Mesendoderm (in vitro differentiated cells): ENCODE measurements around the gene ELOB.

Experiments
- DNase-seq: peaks from one replicate; pipeline ENCODE4 v3.0.0; 2013
- H2AK5ac ChIP-seq: 2 replicates; pipeline ENCODE4 v1.6.1; 2013; ENCODE audit warnings: low read length, inconsistent platforms
- H2BK120ac ChIP-seq: 2 replicates; pipeline ENCODE4 v1.6.1; 2013; ENCODE audit warnings: low read depth, mild to moderate bottlenecking, low read length, moderate library complexity, mixed read lengths
- H2BK15ac ChIP-seq: replicated peaks from 2 replicates; pipeline ENCODE4 v1.6.1; 2013; ENCODE audit warnings: low read depth, mild to moderate bottlenecking, moderate library complexity
- H2BK5ac ChIP-seq: 2 replicates; pipeline ENCODE4 v1.6.1; 2013; ENCODE audit warnings: low read length, inconsistent platforms
- H3K18ac ChIP-seq: 2 replicates; pipeline ENCODE4 v1.6.1; 2013; ENCODE audit warnings: mild to moderate bottlenecking, low read length, mixed read lengths
- H3K23ac ChIP-seq: one replicate; pipeline ENCODE4 v1.6.1; 2013; ENCODE audit warnings: low read length
- H3K27ac ChIP-seq: 2 replicates; pipeline ENCODE4 v1.5.1; 2013; ENCODE audit warnings: low read depth, mild to moderate bottlenecking, inconsistent platforms, low read length, moderate library complexity
- H3K27me3 ChIP-seq: 2 replicates; pipeline ENCODE4 v1.6.1; 2013; ENCODE audit warnings: low read length, control low read depth, mild to moderate bottlenecking, inconsistent platforms; ENCODE audit not compliant: insufficient read depth, poor library complexity
- H3K36me3 ChIP-seq: 2 replicates; pipeline ENCODE4 v1.6.1; 2013; ENCODE audit warnings: low read length, inconsistent platforms; ENCODE audit not compliant: control insufficient read depth, insufficient read depth
- H3K4ac ChIP-seq: one replicate; pipeline ENCODE4 v1.6.1; 2013; ENCODE audit warnings: low read depth, mild to moderate bottlenecking, low read length, moderate library complexity
- H3K4me1 ChIP-seq: 2 replicates; pipeline ENCODE4 v1.6.1; 2013; ENCODE audit warnings: low read depth, low read length, inconsistent platforms; ENCODE audit not compliant: control insufficient read depth
- H3K4me2 ChIP-seq: 2 replicates; pipeline ENCODE4 v1.6.1; 2013; ENCODE audit warnings: low read length
- H3K4me3 ChIP-seq: 2 replicates; pipeline ENCODE4 v1.5.1; 2013; ENCODE audit warnings: mild to moderate bottlenecking, low read length
- H3K56ac ChIP-seq: one replicate; pipeline ENCODE4 v1.6.1; 2013; ENCODE audit warnings: low read length
- H3K79me1 ChIP-seq: 2 replicates; pipeline ENCODE4 v1.6.1; 2013; ENCODE audit warnings: low read length, inconsistent platforms
- H3K79me2 ChIP-seq: 2 replicates; pipeline ENCODE4 v1.6.1; 2013; ENCODE audit warnings: mild to moderate bottlenecking, low read length; ENCODE audit not compliant: control insufficient read depth, insufficient read depth
- H3K9ac ChIP-seq: 2 replicates; pipeline ENCODE4 v1.6.1; 2013; ENCODE audit warnings: low read length, inconsistent platforms
- H4K5ac ChIP-seq: one replicate; pipeline ENCODE4 v1.6.1; 2013; ENCODE audit warnings: low read length
- H4K8ac ChIP-seq: one replicate; pipeline ENCODE4 v1.6.1; 2013; ENCODE audit warnings: low read depth, mild to moderate bottlenecking, control low read depth, low read length, moderate library complexity
- WGBS: extraction: QIAGEN DNeasy Blood & Tissue Kit; methylation state at CpG from one replicate; pipeline ENCODE4 v1.1.7; 2013; ENCODE audit warnings: low lambda C conversion rate, missing lambda C conversion rate; ENCODE audit not compliant: insufficient coverage; ENCODE audit errors: extremely low coverage; 5-methylcytosine and 5-hydroxymethylcytosine counted together

Gene ELOB

GRCh38 chr16:2818272-2818876 lies 41.3 kb upstream of the ELOB start:
- Histone ChIP-seq H2BK120ac (no peak overlapping the region), H3K56ac (no peak overlapping the region), H3K23ac (no peak overlapping the region), H2AK5ac (no peak overlapping the region), H3K4me1 (no peaks in the 10 kb centered on the region), H2BK15ac (no peak overlapping the region), H2BK5ac (no peak overlapping the region), H3K4ac (no peak overlapping the region), H3K18ac (no peak overlapping the region), H3K79me1 (no peaks in the 10 kb centered on the region), H3K36me3 (no peaks in the 10 kb centered on the region), H4K8ac (no peak overlapping the region), H3K27ac (no peak overlapping the region), H3K79me2 (no peaks in the 10 kb centered on the region), H3K9ac (no peak overlapping the region), H3K4me2 (no peak overlapping the region), H3K27me3 (no peaks in the 10 kb centered on the region), H4K5ac (no peak overlapping the region), H3K4me3 (no peak overlapping the region)
- no CpG with 5 or more reads among the region's 10 CpGs for WGBS
- DNase-seq, result no peak

GRCh38 chr16:2817340-2818271 lies 40.5 kb upstream of the ELOB start:
- no peaks in the 10 kb centered on the region for H3K27me3 ChIP-seq
- no peak overlapping the region for H2BK5ac ChIP-seq
- H2BK120ac ChIP-seq, result no peak overlapping the region
- no peak for DNase-seq
- no peak overlapping the region for H2AK5ac ChIP-seq
- no peak overlapping the region for H3K23ac ChIP-seq
- no peak overlapping the region for H3K27ac ChIP-seq
- H3K4ac ChIP-seq, result no peak overlapping the region
- no peaks in the 10 kb centered on the region for H3K4me1 ChIP-seq
- no peaks in the 10 kb centered on the region for H3K79me1 ChIP-seq
- H3K18ac ChIP-seq, result no peak overlapping the region
- H4K5ac ChIP-seq, result no peak overlapping the region
- no peaks in the 10 kb centered on the region for H3K36me3 ChIP-seq
- H3K9ac ChIP-seq, result no peak overlapping the region
- H3K4me2 ChIP-seq, result no peak overlapping the region
- no peak overlapping the region for H4K8ac ChIP-seq
- WGBS, result no CpG with 5 or more reads among the region's 68 CpGs
- H3K79me2 ChIP-seq, result no peaks in the 10 kb centered on the region
- no peak overlapping the region for H3K56ac ChIP-seq
- no peak overlapping the region for H3K4me3 ChIP-seq
- no peak overlapping the region for H2BK15ac ChIP-seq

GRCh38 chr16:2816751-2817339 lies 39.8 kb upstream of the ELOB start, which contains the start of gene PRSS21:
Gene PRSS21 (plus strand): TSS chr16:2817237. CDS start chr16:2817269, 32 bp downstream.
- H3K27me3 ChIP-seq, result no peaks in the 10 kb centered on the region
- no peak within 1 kb of the TSS for H2BK15ac ChIP-seq
- H3K9ac ChIP-seq, result no peak within 1 kb of the TSS
- no peaks in the 10 kb centered on the region for H3K36me3 ChIP-seq
- WGBS, result no CpG with 5 or more reads among the region's 28 CpGs
- no peaks in the 10 kb centered on the region for H3K79me1 ChIP-seq
- H3K79me2 ChIP-seq, result no peaks in the 10 kb centered on the region
- no peak within 1 kb of the TSS for H3K27ac ChIP-seq
- no peak within 1 kb of the TSS for H2BK5ac ChIP-seq
- no peak within 1 kb of the TSS for H4K5ac ChIP-seq
- H3K18ac ChIP-seq, result no peak within 1 kb of the TSS
- no peak for DNase-seq
- no peak within 1 kb of the TSS for H3K4ac ChIP-seq
- no peak within 1 kb of the TSS for H2BK120ac ChIP-seq
- H3K4me3 ChIP-seq, result no peak within 1 kb of the TSS
- H3K4me2 ChIP-seq, result no peak within 1 kb of the TSS
- H3K23ac ChIP-seq, result no peak within 1 kb of the TSS
- no peak within 1 kb of the TSS for H3K56ac ChIP-seq
- H2AK5ac ChIP-seq, result no peak within 1 kb of the TSS
- no peak within 1 kb of the TSS for H4K8ac ChIP-seq
- H3K4me1 ChIP-seq, result no peaks in the 10 kb centered on the region

GRCh38 chr16:2815299-2815771 lies 38.3 kb upstream of the ELOB start:
- no peak overlapping the region for H2BK120ac ChIP-seq
- H3K79me1 ChIP-seq, result no peaks in the 10 kb centered on the region
- no peaks in the 10 kb centered on the region for H3K4me1 ChIP-seq
- H3K18ac ChIP-seq, result no peak overlapping the region
- no peak overlapping the region for H3K56ac ChIP-seq
- H2BK5ac ChIP-seq, result no peak overlapping the region
- no CpG with 5 or more reads among the region's 10 CpGs for WGBS
- no peaks in the 10 kb centered on the region for H3K36me3 ChIP-seq
- no peak for DNase-seq
- no peak overlapping the region for H3K4me2 ChIP-seq
- no peak overlapping the region for H3K9ac ChIP-seq
- H4K5ac ChIP-seq, result no peak overlapping the region
- no peak overlapping the region for H3K23ac ChIP-seq
- H2BK15ac ChIP-seq, result no peak overlapping the region
- H4K8ac ChIP-seq, result no peak overlapping the region
- H3K27me3 ChIP-seq, result no peaks in the 10 kb centered on the region
- no peak overlapping the region for H3K4ac ChIP-seq
- no peak overlapping the region for H2AK5ac ChIP-seq
- no peak overlapping the region for H3K4me3 ChIP-seq
- H3K27ac ChIP-seq, result no peak overlapping the region
- H3K79me2 ChIP-seq, result no peaks in the 10 kb centered on the region

- no peak overlapping the region for H4K5ac ChIP-seq
- WGBS, result no CpG with 5 or more reads among the region's 20 CpGs
- no peak overlapping the region for H3K18ac ChIP-seq
- H2BK15ac ChIP-seq, result no peak overlapping the region
- H3K27me3 ChIP-seq, result no peaks in the 10 kb centered on the region
- H2AK5ac ChIP-seq, result no peak overlapping the region
- no peak overlapping the region for H3K23ac ChIP-seq
- no peak overlapping the region for H3K4me2 ChIP-seq
- no peaks in the 10 kb centered on the region for H3K36me3 ChIP-seq
- no peak overlapping the region for H2BK120ac ChIP-seq
- no peaks in the 10 kb centered on the region for H3K4me1 ChIP-seq
- H3K79me1 ChIP-seq, result no peaks in the 10 kb centered on the region
- H3K27ac ChIP-seq, result no peak overlapping the region
- H2BK5ac ChIP-seq, result no peak overlapping the region
- DNase-seq, result no peak
- H4K8ac ChIP-seq, result no peak overlapping the region
- H3K4me3 ChIP-seq, result no peak overlapping the region
- H3K79me2 ChIP-seq, result no peaks in the 10 kb centered on the region
- H3K9ac ChIP-seq, result no peak overlapping the region
- H3K4ac ChIP-seq, result no peak overlapping the region
- no peak overlapping the region for H3K56ac ChIP-seq
These were observed 37.6 kb upstream of the ELOB start for GRCh38 chr16:2814551-2815298.
